Psoas muscle (tissue), 8 donors: ENCODE data around the gene DIO1. TPM values are rescaled to one million over a fixed set of nuclear protein-coding genes. Genes with fewer than 3 reads are reported as not detected.

ENCODE experiments used
- ATAC-seq, 4 donors: fragments of 200-7000 bp; cut with Tn5 transposase; one replicate each; pipeline ENCODE4 v1.9.1; 2020; ENCODE audit warnings: moderate library complexity in 3 of 4, mild to moderate bottlenecking in 2 of 4
- DNase-seq, 2 donors: peaks; one replicate each; pipeline ENCODE4 v3.0.0-alpha.2; 2020
- H3K27ac ChIP-seq: fragments of 200-600 bp; one replicate; pipeline ENCODE4 v1.8.0; 2022
- H3K27me3 ChIP-seq, 3 donors: fragments of 200-600 bp in 1 of 3; one replicate each; pipeline versions ENCODE4 v1.6.1 to v1.8.0; 2013 to 2022; ENCODE audit warnings: low read length in 2 of 3, mild to moderate bottlenecking in 2 of 3, moderate library complexity in 1 of 3; ENCODE audit not compliant: insufficient read depth in 3 of 3
- H3K36me3 ChIP-seq, 2 donors: fragments of 200-600 bp in 1 of 2; one replicate each; pipeline versions ENCODE4 v1.6.1 to v1.8.0; 2013 to 2022; ENCODE audit warnings: low read depth in 1 of 2, mild to moderate bottlenecking in 1 of 2, moderate library complexity in 1 of 2; ENCODE audit not compliant: insufficient read depth in 1 of 2
- H3K4me1 ChIP-seq: fragments of 200-600 bp; one replicate; pipeline ENCODE4 v1.8.0; 2022
- H3K4me3 ChIP-seq: fragments of 200-600 bp; one replicate; pipeline ENCODE4 v1.8.0; 2022; ENCODE audit warnings: mild to moderate bottlenecking
- H3K9me3 ChIP-seq: fragments of 200-600 bp; one replicate; pipeline ENCODE4 v1.8.0; 2022
- CTCF ChIP-seq: fragments of 200-600 bp; IDR thresholded peaks from one replicate; pipeline ENCODE4 v1.8.0; 2022; ENCODE audit warnings: antibody characterized with exemption
- WGBS, 3 donors: extraction: QIAGEN DNeasy Blood & Tissue Kit; methylation state at CpG; one replicate each; pipeline versions ENCODE4 v1.1.6 to v1.1.7; 2013; 5-methylcytosine and 5-hydroxymethylcytosine counted together
- intact Hi-C, 2 donors: fragments of 100-400 bp; cut with DNase I; formaldehyde crosslinking; loops; one replicate each; pipeline versions ENCODE4 v1.11.0 to v1.14.2; 2022
- polyA plus RNA-seq, 3 donors: library from polyadenylated mRNA; stranded (reverse); fragments of 200-250 nt; gene quantifications; one replicate each; pipeline ENCODE4 v1.2.3, GENCODE V29; 2013
- total RNA-seq, 4 donors: library from RNA; stranded (reverse); fragmentation: NEBNext Ultra II Directional in 2 of 4; extraction: Animal tissue kit (Norgen Biotek cat#: 25700) in 2 of 4; gene quantifications; one replicate each; pipeline versions ENCODE4 v1.2.1 to v1.2.4, GENCODE V29; 2021 to 2023
- donor health status: healthy with polysubstance abuse.
- donor health status: DM: no; HTN: no; CAD: no; lungs with moderate emphysema.
- donor health status: Bipolar disorder and iron deficiency.
- donor health status: healthy.
- donor health status: DM: yes; HTN: yes; CAD: no.
- donor health status: DM: no; HTN: no; CAD: no.
- donor health status: DM: no; HTN: no; CAD: no.
- donor health status: DM: yes; HTN: yes; CAD: no.

Gene DIO1
- total and polyA plus RNA-seq, 7 donors: not detected

GRCh38 chr1:53931523-53931922, 37.5 kb downstream of the DIO1 start:
- TF ChIP-seq CTCF: no peak
- Histone ChIP-seq H3K27ac (no peak overlapping the region), H3K9me3 (no peaks in the 10 kb centered on the region), H3K4me3 (no peak overlapping the region), H3K4me1 (no peaks in the 10 kb centered on the region), H3K36me3 (peaks cover 4 to 30% of the 10 kb centered on the region in 2 donors), H3K27me3 (no peaks in the 10 kb centered on the region)
- no peak for ATAC-seq
- no peak for DNase-seq
- intact Hi-C loops: no loop called here
- WGBS, 3 donors: 94 to 97% (median 97%) methylated on average over 2 of the region's 2 CpGs

GRCh38 chr1:53934170-53934765, 40.3 kb downstream of the DIO1 start:
- peaks cover 0 to 20% of the 10 kb centered on the region in 2 donors for H3K36me3 ChIP-seq
- ATAC-seq (no peak), DNase-seq (no peak)
- no peaks in the 10 kb centered on the region for H3K27me3 ChIP-seq
- intact Hi-C loops: no loop called here
- no peak overlapping the region for H3K4me3 ChIP-seq
- H3K27ac ChIP-seq: no peak overlapping the region
- no peak for TF ChIP-seq CTCF
- no peaks in the 10 kb centered on the region for H3K9me3 ChIP-seq
- H3K4me1 ChIP-seq: no peaks in the 10 kb centered on the region
- WGBS, 3 donors: 96 to 100% (median 100%) methylated on average over 1 of the region's 1 CpG

GRCh38 chr1:53936430-53936829, 42.4 kb downstream of the DIO1 start:
- no peak for ATAC-seq
- no peak for TF ChIP-seq CTCF
- Histone ChIP-seq H3K4me1 (no peaks in the 10 kb centered on the region), H3K27me3 (no peaks in the 10 kb centered on the region), H3K36me3 (peaks cover 0 to 14% of the 10 kb centered on the region in 2 donors), H3K9me3 (no peaks in the 10 kb centered on the region), H3K4me3 (no peak overlapping the region), H3K27ac (no peak overlapping the region)
- intact Hi-C loops: no loop called here
- 88 to 100% (median 92%) methylated on average over 1 of the region's 1 CpG for WGBS, 3 donors
- no peak for DNase-seq

GRCh38 chr1:53938136-53938830, 44.3 kb downstream of the DIO1 start:
- no peak for DNase-seq
- WGBS, 3 donors: 96 to 98% (median 98%) methylated on average over 4 of the region's 4 CpGs
- Histone ChIP-seq H3K4me3 (no peak overlapping the region), H3K27me3 (no peaks in the 10 kb centered on the region), H3K27ac (no peak overlapping the region), H3K9me3 (no peaks in the 10 kb centered on the region), H3K36me3 (peaks cover 0 to 14% of the 10 kb centered on the region in 2 donors), H3K4me1 (no peaks in the 10 kb centered on the region)
- ATAC-seq: no peak
- intact Hi-C loops: no loop called here
- no peak for TF ChIP-seq CTCF
